PC-9 (cell line): ENCODE results near the gene CMSS1. TPM values are rescaled to one million over a fixed set of nuclear protein-coding genes. Genes with fewer than 3 reads are reported as not detected.

Experiments
- BruUV-seq: library from RNA; stranded (reverse); fragments of 400-500 nt; replicated peaks from 2 replicates; lab custom pipeline; 2021; lab: Mats Ljungman, UMichigan
- CTCF ChIA-PET: fragments of 300-600 bp; sonication (Branson Sonifier 250); formaldehyde crosslinking; loops from one replicate; lab custom pipeline; 2022; ENCODE audit warnings: antibody characterized with exemption; lab: Charles Lee
- POLR2A ChIA-PET: fragments of 300-600 bp; sonication (Branson Sonifier 250); formaldehyde crosslinking; loops from one replicate; lab custom pipeline; 2022; ENCODE audit warnings: antibody characterized with exemption; ENCODE audit not compliant: unreplicated experiment; lab: Charles Lee
- DNase-seq, 2 experiments: peaks; one replicate each; pipeline versions ENCODE4 v3.0.0 to v3.0.0-alpha.2; 2015 to 2022; ENCODE audit warnings: mixed read lengths in 1 of 2
- H2AFZ ChIP-seq: fragments of 200-600 bp; sonication (generic); 2 replicates; pipeline ENCODE4 v1.8.1; 2017; ENCODE audit warnings: antibody characterized with exemption
- H3F3A ChIP-seq: fragments of 200-600 bp; sonication (generic); 2 replicates; pipeline ENCODE4 v1.8.1; 2017; ENCODE audit warnings: antibody characterized with exemption, mild to moderate bottlenecking, low read depth; ENCODE audit not compliant: insufficient read depth
- H3K27ac ChIP-seq: fragments of 200-600 bp; sonication (generic); 2 replicates; pipeline ENCODE4 v1.6.1; 2016; ENCODE audit warnings: mixed run types
- H3K27me3 ChIP-seq: fragments of 200-600 bp; sonication (generic); 2 replicates; pipeline ENCODE4 v1.6.1; 2016; ENCODE audit warnings: low read depth, mixed run types; ENCODE audit not compliant: insufficient read depth
- H3K36me3 ChIP-seq: fragments of 200-600 bp; sonication (generic); 2 replicates; pipeline ENCODE4 v1.6.1; 2016; ENCODE audit warnings: low read depth, mixed run types
- H3K4me1 ChIP-seq: fragments of 200-600 bp; sonication (generic); replicated peaks from 2 replicates; pipeline ENCODE4 v1.6.1; 2016; ENCODE audit warnings: mixed run types; ENCODE audit not compliant: insufficient read depth
- H3K4me2 ChIP-seq: fragments of 200-600 bp; sonication (generic); 2 replicates; pipeline ENCODE4 v1.6.1; 2017; ENCODE audit warnings: mixed run types
- H3K4me3 ChIP-seq: fragments of 200-600 bp; sonication (generic); 2 replicates; pipeline ENCODE4 v1.6.1; 2016; ENCODE audit warnings: mixed run types
- H3K79me2 ChIP-seq: fragments of 200-600 bp; sonication (generic); 2 replicates; pipeline ENCODE4 v1.6.1; 2017; ENCODE audit warnings: low read depth, mixed run types
- H3K9me2 ChIP-seq: fragments of 200-600 bp; sonication (generic); 2 replicates; pipeline ENCODE4 v1.8.1; 2017; ENCODE audit warnings: mild to moderate bottlenecking; ENCODE audit not compliant: insufficient read depth
- H3K9me3 ChIP-seq: fragments of 200-600 bp; sonication (generic); 2 replicates; pipeline ENCODE4 v1.8.1; 2016; ENCODE audit warnings: low read depth; ENCODE audit not compliant: insufficient read depth
- H4K20me1 ChIP-seq: fragments of 200-600 bp; sonication (generic); 2 replicates; pipeline ENCODE4 v1.8.1; 2017; ENCODE audit not compliant: insufficient read depth
- EZH2 ChIP-seq: fragments of 200-600 bp; sonication (generic); IDR thresholded peaks from 2 replicates; pipeline ENCODE4 v1.8.0; 2017; ENCODE audit warnings: antibody characterized with exemption, low read depth
- intact Hi-C: fragments of 100-400 bp; cut with micrococcal nuclease; formaldehyde crosslinking; loops from one replicate; pipeline ENCODE4 v1.10.0; 2022; ENCODE audit not compliant: unreplicated experiment
- total RNA-seq: library from RNA; stranded (reverse); gene quantifications from 2 replicates; pipeline ENCODE4 v1.2.3, GENCODE V29; 2021
- TF ChIP-seq, protein P1 (sequence below): fragments of 200-600 bp; sonication (generic); conservative IDR thresholded peaks from 2 replicates; pipeline ENCODE4 v1.6.1; 2017; ENCODE audit warnings: mixed run types, antibody characterized with exemption, mild to moderate bottlenecking, moderate library complexity

Gene CMSS1
- total RNA-seq, 1 experiment from 2014 or later, result 98.9 TPM

DNA sequence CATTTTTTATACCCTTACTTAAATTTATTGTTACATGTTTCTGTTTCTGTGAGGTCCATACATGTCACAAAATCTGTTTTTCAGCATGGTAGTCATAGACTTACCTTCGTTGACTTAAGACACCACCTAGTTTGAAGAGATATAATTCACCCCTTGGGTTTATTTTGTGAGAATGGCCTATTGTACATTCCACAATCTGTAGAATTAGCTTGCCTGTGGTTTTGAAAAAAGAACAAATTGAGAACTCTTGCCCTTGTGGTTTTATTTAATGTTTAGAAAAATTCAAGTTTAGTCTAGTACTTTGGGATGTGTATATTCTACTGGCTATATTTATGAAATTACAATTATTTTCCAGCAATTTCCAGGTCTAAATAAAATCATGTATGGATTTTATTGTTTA, 265.1 kb downstream of the CMSS1 start:
- Histone ChIP-seq H3F3A (no peaks in the 10 kb centered on the region), H3K4me3 (no peak overlapping the region), H3K9me2 (peaks cover 4% of the 10 kb centered on the region; the same call in 1 of the 2 replicates), H3K9me3 (no peaks in the 10 kb centered on the region), H3K27me3 (no peaks in the 10 kb centered on the region), H3K79me2 (no peaks in the 10 kb centered on the region), H3K4me2 (no peak overlapping the region), H3K27ac (no peak overlapping the region), H3K4me1 (no peaks in the 10 kb centered on the region), H2AFZ (no peak overlapping the region), H3K36me3 (no peaks in the 10 kb centered on the region), H4K20me1 (no peaks in the 10 kb centered on the region)
- ChIA-PET CTCF (no interaction called here), POLR2A (no interaction called here)
- BruUV-seq, result no TSS peak
- no peak for TF ChIP-seq EZH2
- TF ChIP-seq, protein P1, sequence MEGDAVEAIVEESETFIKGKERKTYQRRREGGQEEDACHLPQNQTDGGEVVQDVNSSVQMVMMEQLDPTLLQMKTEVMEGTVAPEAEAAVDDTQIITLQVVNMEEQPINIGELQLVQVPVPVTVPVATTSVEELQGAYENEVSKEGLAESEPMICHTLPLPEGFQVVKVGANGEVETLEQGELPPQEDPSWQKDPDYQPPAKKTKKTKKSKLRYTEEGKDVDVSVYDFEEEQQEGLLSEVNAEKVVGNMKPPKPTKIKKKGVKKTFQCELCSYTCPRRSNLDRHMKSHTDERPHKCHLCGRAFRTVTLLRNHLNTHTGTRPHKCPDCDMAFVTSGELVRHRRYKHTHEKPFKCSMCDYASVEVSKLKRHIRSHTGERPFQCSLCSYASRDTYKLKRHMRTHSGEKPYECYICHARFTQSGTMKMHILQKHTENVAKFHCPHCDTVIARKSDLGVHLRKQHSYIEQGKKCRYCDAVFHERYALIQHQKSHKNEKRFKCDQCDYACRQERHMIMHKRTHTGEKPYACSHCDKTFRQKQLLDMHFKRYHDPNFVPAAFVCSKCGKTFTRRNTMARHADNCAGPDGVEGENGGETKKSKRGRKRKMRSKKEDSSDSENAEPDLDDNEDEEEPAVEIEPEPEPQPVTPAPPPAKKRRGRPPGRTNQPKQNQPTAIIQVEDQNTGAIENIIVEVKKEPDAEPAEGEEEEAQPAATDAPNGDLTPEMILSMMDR, result no peak
- intact Hi-C loops, result no loop called here
- DNase-seq, result no peak

DNA sequence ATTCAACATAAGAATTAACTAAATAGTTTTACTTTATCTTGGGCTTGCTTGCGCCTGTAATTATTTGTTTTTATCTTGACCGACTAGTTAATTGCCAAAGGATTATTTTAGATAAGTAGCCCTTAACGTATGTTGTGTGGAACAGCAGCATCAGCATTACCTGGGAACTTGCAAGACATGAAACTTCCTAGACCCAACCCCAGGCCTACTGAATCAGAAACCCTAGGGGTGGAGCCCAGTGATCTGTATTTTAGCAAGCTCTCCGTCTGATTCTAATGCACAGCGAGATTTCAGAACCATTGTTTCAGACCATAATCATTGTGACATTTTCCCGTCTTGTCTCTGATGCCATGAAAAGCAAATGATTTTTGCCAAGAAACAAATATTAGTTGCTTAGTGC, 265.5 kb downstream of the CMSS1 start:
- H3K9me2 ChIP-seq, result peaks cover 4% of the 10 kb centered on the region; the same call in 1 of the 2 replicates
- H3K27ac ChIP-seq, result no peak overlapping the region
- no TSS peak for BruUV-seq
- ChIA-PET POLR2A (no interaction called here), CTCF (no interaction called here)
- no peaks in the 10 kb centered on the region for H3K79me2 ChIP-seq
- no peaks in the 10 kb centered on the region for H3K4me1 ChIP-seq
- no peak overlapping the region for H3K4me2 ChIP-seq
- no peak for DNase-seq
- TF ChIP-seq, protein P1, result no peak
- no peak for TF ChIP-seq EZH2
- H3K4me3 ChIP-seq, result no peak overlapping the region
- H3K27me3 ChIP-seq, result no peaks in the 10 kb centered on the region
- no peaks in the 10 kb centered on the region for H3K36me3 ChIP-seq
- H4K20me1 ChIP-seq, result no peaks in the 10 kb centered on the region
- intact Hi-C loops, result no loop called here
- H3K9me3 ChIP-seq, result no peaks in the 10 kb centered on the region
- H3F3A ChIP-seq, result no peaks in the 10 kb centered on the region
- no peak overlapping the region for H2AFZ ChIP-seq

DNA sequence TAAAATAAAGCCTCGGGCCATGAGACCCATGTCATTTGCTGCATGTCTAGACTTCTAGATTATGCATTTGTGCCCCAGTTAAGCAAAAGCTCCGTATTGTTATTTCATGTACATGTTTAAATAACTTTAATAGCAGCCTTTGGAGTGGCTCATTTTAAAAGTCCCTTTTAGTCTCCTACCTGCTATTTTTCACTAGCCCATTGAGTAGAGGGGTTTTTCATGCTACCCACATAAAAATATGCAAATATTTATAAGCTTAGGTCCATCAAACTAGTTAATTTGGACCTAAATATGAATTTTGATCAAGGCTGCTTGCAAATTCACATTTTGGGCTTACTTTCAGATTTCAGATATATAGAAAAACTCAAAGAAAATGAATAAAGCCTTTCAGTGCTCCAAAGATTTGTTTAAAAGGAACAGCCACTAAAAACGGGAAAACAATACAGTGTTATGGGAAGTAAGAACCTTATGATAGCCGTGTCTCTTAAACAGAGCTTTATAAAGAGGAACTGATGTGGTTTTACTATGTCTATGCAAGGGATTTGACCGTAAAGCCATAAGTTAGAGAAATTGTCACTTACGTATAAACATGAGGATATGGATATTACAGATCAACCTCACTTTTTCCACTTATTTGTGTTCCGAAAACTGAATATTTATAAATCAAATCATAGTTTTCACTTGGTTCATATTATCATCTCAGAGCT, 266.6 kb downstream of the CMSS1 start:
- TF ChIP-seq, protein P1, result no peak
- no peak for TF ChIP-seq EZH2
- Histone ChIP-seq H3K4me3 (no peak overlapping the region), H4K20me1 (no peaks in the 10 kb centered on the region), H3K4me2 (no peak overlapping the region), H3K27ac (no peak overlapping the region), H3K9me3 (no peaks in the 10 kb centered on the region), H2AFZ (no peak overlapping the region), H3K36me3 (no peaks in the 10 kb centered on the region), H3K4me1 (no peaks in the 10 kb centered on the region), H3K9me2 (peaks cover 4% of the 10 kb centered on the region; the same call in 1 of the 2 replicates), H3K79me2 (no peaks in the 10 kb centered on the region), H3F3A (no peaks in the 10 kb centered on the region), H3K27me3 (no peaks in the 10 kb centered on the region)
- intact Hi-C loops, result no loop called here
- CTCF ChIA-PET, result interaction anchor here (0.6 kb wide), 1 partner anchor 1615 kb away, joined by 5 read pairs; no protein-coding TSS in a partner anchor
- POLR2A ChIA-PET, result no interaction called here
- no TSS peak for BruUV-seq
- no peak for DNase-seq
